BE2C (cell line): ENCODE results near the gene SMKR1.
"Not testable (repeated sequence)": the region's sequence is repeated elsewhere in the genome, so short reads cannot be mapped to it uniquely, and the experiment has no call there.

Source experiments
- DNase-seq: peaks from one replicate; pipeline ENCODE4 v3.0.0-alpha.2; 2020
- H3K27me3 ChIP-seq: fragments of 250-450 bp; sonication (Bioruptor Pico); 2 replicates; pipeline ENCODE4 v1.5.1; 2020; ENCODE audit warnings: mild to moderate bottlenecking
- H3K36me3 ChIP-seq: fragments of 250-450 bp; sonication (Bioruptor Pico); 2 replicates; pipeline ENCODE4 v1.5.1; 2020; ENCODE audit warnings: mild to moderate bottlenecking
- H3K4me1 ChIP-seq: fragments of 250-450 bp; sonication (Bioruptor Pico); 2 replicates; pipeline ENCODE4 v1.5.1; 2020
- H3K4me3 ChIP-seq: 2 replicates; pipeline ENCODE4 v1.5.1; 2011; ENCODE audit warnings: low read depth, low read length
- H3K9me3 ChIP-seq: fragments of 250-450 bp; sonication (Bioruptor Pico); 2 replicates; pipeline ENCODE4 v1.5.1; 2020
- TF ChIP-seq, protein P1 (sequence below): IDR thresholded peaks from 2 replicates; pipeline ENCODE4 v1.5.1; 2012; ENCODE audit warnings: mild to moderate bottlenecking, low read depth, low read length

The SMKR1 gene

DNA sequence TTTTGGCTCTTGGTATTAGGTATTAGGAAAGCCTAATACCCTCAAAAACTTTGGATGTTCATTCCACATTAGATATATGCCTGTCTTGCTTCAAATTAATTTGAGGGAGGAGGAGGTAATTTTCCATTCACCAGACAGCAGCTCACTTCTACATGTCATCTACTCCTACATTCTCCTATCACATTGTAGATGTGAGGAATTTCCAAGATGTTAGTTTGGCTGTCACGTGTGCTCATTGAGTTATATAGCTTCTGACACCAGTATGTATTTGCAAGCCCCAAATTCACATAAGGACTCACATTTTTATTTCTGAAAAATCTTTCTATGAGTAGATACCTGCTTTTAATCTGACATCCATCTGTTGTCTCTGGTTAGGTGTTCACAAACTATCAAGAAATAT is 22.5 kb upstream of the SMKR1 start:
- DNase-seq, result no peak
- H3K4me3 ChIP-seq, result no peak overlapping the region

DNA sequence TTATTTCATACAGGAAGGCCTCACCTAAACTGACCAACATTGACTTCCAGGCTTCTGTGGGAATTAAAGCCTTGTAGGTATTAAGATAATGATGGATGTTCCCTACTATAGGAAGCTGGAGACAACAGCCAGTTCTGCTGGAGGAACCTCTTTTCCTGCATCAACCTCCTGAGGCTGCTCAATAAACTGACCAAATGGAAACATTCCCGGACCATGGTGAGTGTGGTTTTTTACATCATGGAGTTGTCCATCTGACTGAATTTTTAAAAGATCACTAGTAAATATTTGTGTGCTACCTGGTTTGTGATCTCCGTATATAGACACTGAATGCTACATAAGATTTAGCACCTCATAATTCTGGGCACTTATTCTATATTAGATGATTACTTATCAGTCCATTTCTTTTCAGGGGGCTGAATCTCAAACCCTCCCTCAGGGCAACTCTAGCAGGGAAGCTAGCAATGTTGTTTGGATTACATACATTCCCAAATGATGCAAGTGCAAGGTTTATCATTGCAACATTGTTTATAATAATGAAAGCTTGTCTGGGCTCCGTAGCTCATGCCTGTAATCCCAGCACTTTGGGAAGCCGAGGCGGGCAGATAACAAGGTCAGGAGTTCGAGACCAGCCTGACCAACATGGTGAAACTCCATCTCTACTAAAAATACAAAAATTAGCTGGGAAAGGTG is 21.5 kb upstream of the SMKR1 start:
- no peak for DNase-seq
- TF ChIP-seq, protein P1, sequence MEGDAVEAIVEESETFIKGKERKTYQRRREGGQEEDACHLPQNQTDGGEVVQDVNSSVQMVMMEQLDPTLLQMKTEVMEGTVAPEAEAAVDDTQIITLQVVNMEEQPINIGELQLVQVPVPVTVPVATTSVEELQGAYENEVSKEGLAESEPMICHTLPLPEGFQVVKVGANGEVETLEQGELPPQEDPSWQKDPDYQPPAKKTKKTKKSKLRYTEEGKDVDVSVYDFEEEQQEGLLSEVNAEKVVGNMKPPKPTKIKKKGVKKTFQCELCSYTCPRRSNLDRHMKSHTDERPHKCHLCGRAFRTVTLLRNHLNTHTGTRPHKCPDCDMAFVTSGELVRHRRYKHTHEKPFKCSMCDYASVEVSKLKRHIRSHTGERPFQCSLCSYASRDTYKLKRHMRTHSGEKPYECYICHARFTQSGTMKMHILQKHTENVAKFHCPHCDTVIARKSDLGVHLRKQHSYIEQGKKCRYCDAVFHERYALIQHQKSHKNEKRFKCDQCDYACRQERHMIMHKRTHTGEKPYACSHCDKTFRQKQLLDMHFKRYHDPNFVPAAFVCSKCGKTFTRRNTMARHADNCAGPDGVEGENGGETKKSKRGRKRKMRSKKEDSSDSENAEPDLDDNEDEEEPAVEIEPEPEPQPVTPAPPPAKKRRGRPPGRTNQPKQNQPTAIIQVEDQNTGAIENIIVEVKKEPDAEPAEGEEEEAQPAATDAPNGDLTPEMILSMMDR, result no peak

More for the DNA sequence above, 22.5 kb upstream of the SMKR1 start:
- Histone ChIP-seq H3K4me1 (no peaks in the 10 kb centered on the region), H3K27me3 (no peaks in the 10 kb centered on the region), H3K36me3 (no peaks in the 10 kb centered on the region), H3K9me3 (no peaks in the 10 kb centered on the region; the same call in 1 of the 2 replicates)
- TF ChIP-seq, protein P1, result no peak

DNA sequence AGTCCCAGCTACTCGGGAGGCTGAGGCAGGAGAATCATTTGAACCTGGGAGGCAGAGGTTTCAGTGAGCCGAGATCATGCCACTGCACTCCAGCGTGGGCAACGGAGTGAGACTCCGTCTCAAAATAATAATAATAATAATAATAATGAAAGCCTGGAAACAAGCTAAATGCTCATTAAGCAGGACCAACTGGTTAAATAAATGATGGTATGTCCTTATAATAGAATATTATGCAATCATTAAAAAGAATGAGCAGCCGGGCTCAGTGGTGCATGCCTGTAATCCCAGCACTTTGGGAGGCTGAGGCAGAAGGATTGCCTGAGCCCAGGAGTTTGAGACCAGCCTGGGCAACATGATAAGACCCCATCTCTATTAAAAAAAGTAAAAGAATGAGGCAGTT is 21.0 kb upstream of the SMKR1 start:
- not testable (repeated sequence) for H3K4me3 ChIP-seq, H3K36me3 ChIP-seq, H3K4me1 ChIP-seq, DNase-seq, H3K27me3 ChIP-seq, H3K9me3 ChIP-seq

More for the DNA sequence above, 21.5 kb upstream of the SMKR1 start:
- Histone ChIP-seq H3K36me3 (no peaks in the 10 kb centered on the region), H3K4me1 (no peaks in the 10 kb centered on the region), H3K4me3 (no peak overlapping the region), H3K9me3 (no peaks in the 10 kb centered on the region; the same call in 1 of the 2 replicates), H3K27me3 (no peaks in the 10 kb centered on the region)

DNA sequence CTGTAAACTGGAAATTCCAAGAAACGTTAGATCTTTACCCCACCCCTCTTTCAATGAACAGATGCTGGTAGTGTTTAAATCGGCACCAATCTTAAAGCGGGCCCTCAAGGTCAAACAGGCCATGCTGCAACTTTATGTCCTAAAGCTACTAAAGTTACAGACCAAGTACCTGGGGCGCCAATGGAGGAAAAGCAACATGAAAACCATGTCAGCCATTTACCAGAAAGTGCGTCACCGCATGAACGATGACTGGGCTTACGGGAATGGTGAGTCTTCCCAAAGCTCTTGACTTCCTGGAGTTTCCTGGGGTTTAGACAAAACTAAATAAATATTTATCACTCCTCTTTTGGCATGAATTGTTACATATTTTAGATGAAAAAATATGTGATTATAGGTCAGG is 19.6 kb upstream of the SMKR1 start:
- H3K9me3 ChIP-seq, result no peaks in the 10 kb centered on the region; the same call in 1 of the 2 replicates
- no peaks in the 10 kb centered on the region for H3K27me3 ChIP-seq
- H3K4me1 ChIP-seq, result no peaks in the 10 kb centered on the region
- no peak for DNase-seq
- TF ChIP-seq, protein P1, result no peak
- H3K36me3 ChIP-seq, result no peaks in the 10 kb centered on the region
- no peak overlapping the region for H3K4me3 ChIP-seq

DNA sequence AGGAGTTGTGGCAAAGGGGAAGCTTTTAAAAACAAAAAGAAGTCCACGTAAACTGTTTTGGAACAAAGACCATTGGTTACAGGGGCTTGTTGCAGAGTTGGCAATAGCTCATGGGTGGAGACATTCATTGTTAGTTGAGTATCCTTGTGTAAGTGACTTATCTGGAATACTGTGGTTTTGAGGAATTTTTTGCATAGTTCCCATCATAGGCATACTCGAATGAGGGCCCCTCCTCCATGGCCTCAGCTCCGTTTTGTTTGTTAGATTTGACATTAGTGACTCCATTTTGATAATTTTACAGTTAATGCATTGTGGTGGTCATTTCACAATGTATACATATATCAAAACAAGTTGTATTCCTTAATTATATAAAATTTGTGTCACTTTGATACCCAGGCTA is 12.8 kb upstream of the SMKR1 start:
- H3K4me1 ChIP-seq, result no peaks in the 10 kb centered on the region
- TF ChIP-seq, protein P1, result no peak
- DNase-seq, result no peak

DNA sequence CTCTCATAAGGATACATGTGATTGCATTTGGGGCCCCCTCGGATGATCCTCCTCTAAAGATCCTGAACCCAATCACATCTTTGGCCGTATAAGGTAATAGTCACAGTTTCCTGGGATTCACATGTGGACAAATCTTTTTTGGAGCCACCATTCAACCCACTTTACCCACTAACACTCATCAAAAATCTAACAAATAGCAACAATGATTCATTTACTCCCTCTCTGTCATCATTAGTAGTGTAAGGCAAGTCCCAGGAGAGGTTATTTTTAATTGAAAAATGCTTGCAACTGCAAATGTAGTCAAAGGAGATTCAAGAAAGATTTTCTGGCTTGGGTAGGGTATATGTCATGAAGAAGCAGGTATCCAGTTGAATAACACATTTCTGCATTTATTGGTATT is 9.9 kb upstream of the SMKR1 start:
- TF ChIP-seq, protein P1, result no peak
- no peaks in the 10 kb centered on the region for H3K4me1 ChIP-seq
- no peaks in the 10 kb centered on the region for H3K36me3 ChIP-seq
- H3K9me3 ChIP-seq, result no peaks in the 10 kb centered on the region
- no peak for DNase-seq
- H3K27me3 ChIP-seq, result no peaks in the 10 kb centered on the region
- H3K4me3 ChIP-seq, result no peak overlapping the region

More for the DNA sequence above, 12.8 kb upstream of the SMKR1 start:
- Histone ChIP-seq H3K36me3 (no peaks in the 10 kb centered on the region), H3K4me3 (no peak overlapping the region), H3K27me3 (no peaks in the 10 kb centered on the region), H3K9me3 (no peaks in the 10 kb centered on the region)

DNA sequence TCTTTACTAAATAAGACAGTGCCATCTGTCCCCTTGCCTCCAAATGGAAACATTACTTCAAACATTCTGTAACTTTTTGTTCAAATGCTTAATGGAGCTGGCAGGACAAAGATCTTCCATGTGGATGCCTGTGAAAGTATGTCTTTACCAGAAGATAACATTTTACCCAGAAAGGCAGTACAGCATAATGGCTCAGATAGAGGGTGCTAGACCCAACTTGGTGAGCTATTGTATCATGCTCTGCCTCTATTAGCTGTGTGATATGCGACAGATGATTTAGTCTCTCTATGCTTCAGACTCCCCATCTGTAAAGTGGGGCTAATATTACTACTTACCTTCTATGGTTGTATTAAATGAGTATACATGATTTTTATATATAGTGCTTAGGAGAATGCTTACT is 8.8 kb upstream of the SMKR1 start:
- DNase-seq, result no peak
- TF ChIP-seq, protein P1, result peak; percentile 35
- H3K4me3 ChIP-seq, result no peak overlapping the region

More for the DNA sequence above, 8.8 kb upstream of the SMKR1 start:
- Histone ChIP-seq H3K9me3 (no peaks in the 10 kb centered on the region), H3K4me1 (no peaks in the 10 kb centered on the region), H3K27me3 (no peaks in the 10 kb centered on the region), H3K36me3 (no peaks in the 10 kb centered on the region)
